ENCODE data around the gene SLC27A1. TPM values are rescaled to one million over a fixed set of nuclear protein-coding genes. Genes with fewer than 3 reads are reported as not detected.

Gene SLC27A1
- polyA plus RNA-seq, 1 of the 3 experiments (the other 2 are of a cell fraction): 15.0 TPM

DNA sequence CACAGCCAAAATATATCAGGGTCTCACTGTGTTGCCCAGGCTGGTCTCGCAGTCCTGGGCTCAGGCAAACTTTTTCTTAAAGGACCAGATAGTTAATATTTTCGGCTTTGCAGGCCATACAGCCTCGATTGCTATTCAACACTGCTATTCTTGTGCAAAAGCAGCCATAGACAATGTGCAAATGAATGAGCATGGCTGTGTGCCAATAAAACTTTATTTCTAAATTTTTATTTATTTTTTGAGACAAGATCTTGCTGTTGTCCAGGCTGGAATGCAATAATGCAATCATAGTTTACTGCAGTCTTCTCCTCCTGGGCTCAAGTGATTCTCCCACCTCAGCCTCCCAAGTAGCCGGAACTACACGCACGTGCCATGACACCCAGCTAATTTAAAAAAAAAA is 32.9 kb downstream of the SLC27A1 start:
- CTCF ChIA-PET: no interaction called here

DNA sequence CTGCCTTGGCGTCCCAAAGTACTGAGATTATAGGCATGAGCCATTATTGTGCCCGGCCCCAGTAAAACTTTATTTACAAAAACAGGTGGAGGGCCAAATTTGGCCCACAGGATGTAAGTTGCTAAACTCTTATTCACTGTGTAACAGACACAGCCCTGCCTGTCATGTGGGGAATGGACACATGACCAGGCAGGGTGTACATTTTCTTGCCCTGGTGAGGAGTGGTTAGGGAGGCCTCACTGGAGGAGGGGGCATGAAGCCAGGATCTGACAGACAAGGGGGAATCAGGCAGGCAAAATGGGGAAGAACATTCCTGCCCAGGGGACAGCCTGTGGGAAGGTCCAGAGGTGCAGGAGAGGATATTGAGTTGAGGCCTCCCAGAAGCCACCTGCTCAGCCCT is 33.7 kb downstream of the SLC27A1 start:
- Histone ChIP-seq H2AFZ (ENCODE audit: low read depth) (no peak overlapping the region), H3K79me2 (ENCODE audit: insufficient read depth) (peaks cover 40% of the 10 kb centered on the region), H3K27ac (ENCODE audit: low read depth in 2 of 2, low read length in 1 of 2) (no peak overlapping the region), H3K27me3 (ENCODE audit: insufficient read depth) (no peaks in the 10 kb centered on the region), H3F3A (replicated peaks; ENCODE audit: insufficient read depth) (peaks cover 15% of the 10 kb centered on the region), H3K9ac (no peak overlapping the region), H3K9me3 (no peaks in the 10 kb centered on the region), H4K20me1 (ENCODE audit: insufficient read depth) (no peaks in the 10 kb centered on the region), H3K4me3 (ENCODE audit: low read depth in 2 of 2, low read length in 1 of 2) (no peak overlapping the region), H3K9me2 (no peaks in the 10 kb centered on the region), H3K36me3 (replicated peaks in 1 of 2; ENCODE audit: control insufficient read depth in 1 of 2, insufficient read depth in 2 of 2, low read length in 1 of 2) (peaks cover 0 to 9% of the 10 kb centered on the region in 2 experiments), H3K4me2 (no peak overlapping the region), H3K4me1 (ENCODE audit: control insufficient read depth in 1 of 2, insufficient read depth in 2 of 2, low read depth in 1 of 2, low read length in 1 of 2) (no peaks in the 10 kb centered on the region; a peak in 1 of 4 replicates)
- WGBS (ENCODE audit: low lambda C conversion rate): 88% methylated on average over 2 of the region's 2 CpGs
- POLR2A ChIA-PET: no interaction called here
- no peak for TF ChIP-seq TEAD4 (IDR thresholded peaks at IDR 0.05; ENCODE audit: borderline replicate concordance, insufficient read depth)
- TF ChIP-seq RAD21 (IDR thresholded peaks at IDR 0.05; ENCODE audit: low read length): no peak
- TF ChIP-seq SMC3 (IDR thresholded peaks at IDR 0.05; ENCODE audit: low read depth, low read length): no peak
- no peak for TF ChIP-seq NRF1 (IDR thresholded peaks at IDR 0.05; ENCODE audit: low read depth, low read length)
- no peak for TF ChIP-seq POLR2AphosphoS5 (IDR thresholded peaks at IDR 0.05; ENCODE audit: low read depth, low read length)
- TF ChIP-seq GATA2 (CRISPR knock-in tag; IDR thresholded peaks at IDR 0.05): no peak
- TF ChIP-seq MAX (IDR thresholded peaks at IDR 0.05; ENCODE audit: low read depth): no peak
- DNase-seq: no peak
- CTCF ChIA-PET: interaction anchor here (2.6 kb wide), 1 partner anchor 8 kb away, joined by 15 read pairs; no protein-coding TSS in a partner anchor

More for the DNA sequence above, 32.9 kb downstream of the SLC27A1 start:
- Histone ChIP-seq H3K9me3 (no peaks in the 10 kb centered on the region), H3K27me3 (ENCODE audit: insufficient read depth) (no peaks in the 10 kb centered on the region), H3K9me2 (no peaks in the 10 kb centered on the region), H3K4me2 (no peak overlapping the region), H3K27ac (ENCODE audit: low read depth in 2 of 2, low read length in 1 of 2) (no peak overlapping the region), H3K79me2 (ENCODE audit: insufficient read depth) (peaks cover 33% of the 10 kb centered on the region), H2AFZ (ENCODE audit: low read depth) (no peak overlapping the region), H3F3A (replicated peaks; ENCODE audit: insufficient read depth) (peaks cover 10% of the 10 kb centered on the region), H4K20me1 (ENCODE audit: insufficient read depth) (no peaks in the 10 kb centered on the region), H3K4me1 (ENCODE audit: control insufficient read depth in 1 of 2, insufficient read depth in 2 of 2, low read depth in 1 of 2, low read length in 1 of 2) (no peaks in the 10 kb centered on the region; a peak in 1 of 4 replicates), H3K36me3 (replicated peaks in 1 of 2; ENCODE audit: control insufficient read depth in 1 of 2, insufficient read depth in 2 of 2, low read length in 1 of 2) (peaks cover 0 to 9% of the 10 kb centered on the region in 2 experiments), H3K9ac (no peak overlapping the region), H3K4me3 (ENCODE audit: low read depth in 2 of 2, low read length in 1 of 2) (no peak overlapping the region)
- POLR2A ChIA-PET: no interaction called here
- DNase-seq: no peak
- WGBS (ENCODE audit: low lambda C conversion rate): over 99% methylated on average over 6 of the region's 6 CpGs
- TF ChIP-seq EZH2phosphoT487 (IDR thresholded peaks at IDR 0.05; ENCODE audit: borderline replicate concordance, low read depth): no peak
- TF ChIP-seq GATA2 (CRISPR knock-in tag; IDR thresholded peaks at IDR 0.05): no peak
- TF ChIP-seq RFX5 (IDR thresholded peaks at IDR 0.05; ENCODE audit: low read length): no peak
- no peak for TF ChIP-seq TCF12 (IDR thresholded peaks at IDR 0.05)
- no peak for TF ChIP-seq MEF2A (IDR thresholded peaks at IDR 0.05; ENCODE audit: borderline replicate concordance, low read depth)
- no peak for TF ChIP-seq PBX3 (IDR thresholded peaks at IDR 0.05)
- TF ChIP-seq FOXJ3 (CRISPR knock-in tag; IDR thresholded peaks at IDR 0.05): no peak
- no peak for TF ChIP-seq NFIC (IDR thresholded peaks at IDR 0.05; ENCODE audit: borderline replicate concordance)
- no peak for TF ChIP-seq JUND (IDR thresholded peaks at IDR 0.05)
- no peak for TF ChIP-seq FOXM1 (IDR thresholded peaks at IDR 0.05; ENCODE audit: low read depth)
